ENCODE measurements around the gene ZFP57.
"Not testable (repeated sequence)": the region's sequence is repeated elsewhere in the genome, so short reads cannot be mapped to it uniquely, and the experiment has no call there.

ZFP57 gene

GRCh38 chr6:29665942-29666825 lies 14.8 kb downstream of the ZFP57 start:
- DNase-seq (ENCODE audit: low read depth), result no peak
- TF ChIP-seq CTCF (conservative IDR thresholded peaks at IDR 0.05; ENCODE audit: low read length), result no peak
- H3K4me3 ChIP-seq (ENCODE audit: low read length), result no peak overlapping the region

- TF ChIP-seq CTCF (conservative IDR thresholded peaks at IDR 0.05; ENCODE audit: low read length), result no peak
- DNase-seq (ENCODE audit: low read depth), result no peak
- no peak overlapping the region for H3K4me3 ChIP-seq (ENCODE audit: low read length)
Measured at GRCh38 chr6:29663300-29664042, 17.5 kb downstream of the ZFP57 start.

- not testable (repeated sequence) for H3K4me3 ChIP-seq (ENCODE audit: low read length); DNase-seq (ENCODE audit: low read depth)
Measured at GRCh38 chr6:29661502-29662141, 19.3 kb downstream of the ZFP57 start.

- no peak for TF ChIP-seq CTCF (conservative IDR thresholded peaks at IDR 0.05; ENCODE audit: low read length)
- no peak for DNase-seq (ENCODE audit: low read depth)
- no peak overlapping the region for H3K4me3 ChIP-seq (ENCODE audit: low read length)
Measured at GRCh38 chr6:29661071-29661470, 19.9 kb downstream of the ZFP57 start.

GRCh38 chr6:29656798-29657197 lies 24.2 kb downstream of the ZFP57 start, which contains the start of gene MOG:
Gene MOG, plus strand, starts transcription at chr6:29657092. Its CDS starts 118 bp downstream, at chr6:29657210.
- no peak for DNase-seq (ENCODE audit: low read depth)
- no peak within 1 kb of the TSS for H3K4me3 ChIP-seq (ENCODE audit: low read length)
- no peak for TF ChIP-seq CTCF (conservative IDR thresholded peaks at IDR 0.05; ENCODE audit: low read length)

- TF ChIP-seq CTCF (conservative IDR thresholded peaks at IDR 0.05; ENCODE audit: low read length), result no peak
- no peak for DNase-seq (ENCODE audit: low read depth)
- no peak overlapping the region for H3K4me3 ChIP-seq (ENCODE audit: low read length)
Measured at GRCh38 chr6:29656157-29656556, 24.8 kb downstream of the ZFP57 start.

- H3K4me3 ChIP-seq (ENCODE audit: low read length), result no peak overlapping the region
- no peak for TF ChIP-seq CTCF (conservative IDR thresholded peaks at IDR 0.05; ENCODE audit: low read length)
- DNase-seq (ENCODE audit: low read depth), result no peak
Measured at GRCh38 chr6:29655658-29656057, 25.3 kb downstream of the ZFP57 start.
